Head of caudate nucleus (tissue), 42 donors: ENCODE data around the gene EIF4E2.
"Not testable (repeated sequence)": the region's sequence is repeated elsewhere in the genome, so short reads cannot be mapped to it uniquely, and the experiment has no call there.

ENCODE experiments used
- DNase-seq, 42 donors: peaks; one replicate each; pipeline versions ENCODE4 v3.0.0 to v3.0.0-alpha.2; 2020 to 2021; ENCODE audit warnings: mixed read lengths in 7 of 42
- intact Hi-C: fragments of 100-400 bp; cut with DNase I; formaldehyde crosslinking; loops from one replicate; pipeline ENCODE4 v1.15.0; 2022

The EIF4E2 gene

DNA sequence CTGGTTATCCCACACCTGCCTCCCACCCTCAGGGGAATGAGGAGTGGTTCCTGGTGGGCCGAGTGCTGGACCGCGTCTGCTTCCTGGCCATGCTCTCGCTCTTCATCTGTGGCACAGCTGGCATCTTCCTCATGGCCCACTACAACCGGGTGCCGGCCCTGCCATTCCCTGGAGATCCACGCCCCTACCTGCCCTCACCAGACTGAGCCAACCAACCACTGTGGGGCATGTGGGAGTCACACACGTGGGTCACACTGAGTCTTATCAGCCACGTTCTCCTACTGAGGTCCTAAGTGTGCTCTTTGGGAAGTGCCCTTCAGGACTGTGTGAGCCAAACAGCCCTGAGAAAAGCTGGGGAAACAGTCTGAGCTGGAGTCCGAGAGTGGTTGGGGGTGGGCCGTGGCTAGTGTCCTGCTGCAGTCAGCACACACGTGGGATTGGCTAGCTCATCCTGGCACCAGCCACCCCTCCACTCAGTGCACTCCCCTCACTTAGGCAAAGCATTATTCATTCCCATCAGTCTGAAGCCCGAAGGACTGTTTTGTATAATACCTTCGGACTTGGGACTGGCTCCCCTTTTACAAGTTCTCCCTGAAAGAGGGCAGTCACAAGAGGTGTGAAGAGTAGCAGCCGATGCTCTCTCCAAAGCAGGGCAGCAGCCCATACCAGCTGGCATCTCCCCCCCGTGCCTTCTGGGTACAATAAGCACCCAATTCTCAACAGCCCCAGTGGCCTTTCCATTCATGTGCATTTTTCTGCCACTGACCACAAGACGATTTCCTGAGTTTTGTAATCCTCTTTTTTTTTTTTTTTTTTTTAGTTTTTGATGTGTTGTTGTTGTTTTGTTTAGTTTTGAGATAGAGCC, 4.7 kb upstream of the EIF4E2 start:
- peak in 4 of 42 donors; percentile 27 to 52 (median 42) for DNase-seq
- intact Hi-C loops = no loop called here

- DNase-seq = no peak
- intact Hi-C loops = no loop called here
These were observed 2.5 kb upstream of the EIF4E2 start for GRCh38 chr2:232547991-232548390.

- intact Hi-C loops = no loop called here
- no peak for DNase-seq
These were observed 685 bp upstream of the EIF4E2 start for GRCh38 chr2:232549655-232550353.

DNA sequence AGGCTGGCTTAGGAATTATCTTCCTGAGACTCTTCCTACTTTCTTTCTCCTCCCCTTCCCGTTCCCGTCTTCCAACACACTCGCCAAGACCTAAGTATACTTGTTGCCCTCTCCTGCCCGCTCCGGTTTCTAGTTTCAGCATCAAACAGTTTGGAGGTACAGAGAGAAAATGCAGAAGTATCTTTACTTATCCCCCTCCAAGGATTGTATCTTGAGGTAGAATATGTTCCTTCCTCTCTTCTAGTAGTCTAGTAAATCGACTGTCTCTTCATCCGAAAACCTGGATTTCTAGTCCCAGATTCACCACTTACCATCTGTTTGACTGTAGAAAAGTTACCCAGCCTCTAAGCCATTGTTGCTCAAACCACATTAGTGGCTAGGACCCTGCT, 755 bp downstream of the EIF4E2 start:
- intact Hi-C loops = no loop called here

GRCh38 chr2:232551776-232552175, 1.3 kb downstream of the EIF4E2 start:
- DNase-seq = no peak
- intact Hi-C loops = no loop called here

More for the DNA sequence above, 755 bp downstream of the EIF4E2 start:
- DNase-seq = no peak

DNA sequence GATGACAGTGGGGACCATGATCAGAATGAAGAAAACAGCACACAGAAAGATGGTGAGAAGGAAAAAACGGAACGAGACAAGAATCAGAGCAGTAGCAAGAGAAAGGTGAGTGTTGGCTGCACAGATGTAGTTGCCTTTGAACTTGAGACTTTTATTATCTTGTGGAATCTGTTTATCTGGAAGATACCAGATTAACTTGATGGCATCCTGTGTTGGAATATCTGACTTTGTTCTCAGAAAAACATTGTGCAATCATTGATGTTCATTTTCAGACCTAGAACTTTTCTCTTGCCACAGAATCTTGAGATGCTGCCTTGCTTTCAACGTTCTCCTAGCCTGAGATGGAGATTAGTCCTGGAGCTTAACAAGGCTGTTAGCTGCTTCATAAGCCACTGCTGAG, 5.9 kb downstream of the EIF4E2 start:
- no peak for DNase-seq
- intact Hi-C loops = no loop called here

DNA sequence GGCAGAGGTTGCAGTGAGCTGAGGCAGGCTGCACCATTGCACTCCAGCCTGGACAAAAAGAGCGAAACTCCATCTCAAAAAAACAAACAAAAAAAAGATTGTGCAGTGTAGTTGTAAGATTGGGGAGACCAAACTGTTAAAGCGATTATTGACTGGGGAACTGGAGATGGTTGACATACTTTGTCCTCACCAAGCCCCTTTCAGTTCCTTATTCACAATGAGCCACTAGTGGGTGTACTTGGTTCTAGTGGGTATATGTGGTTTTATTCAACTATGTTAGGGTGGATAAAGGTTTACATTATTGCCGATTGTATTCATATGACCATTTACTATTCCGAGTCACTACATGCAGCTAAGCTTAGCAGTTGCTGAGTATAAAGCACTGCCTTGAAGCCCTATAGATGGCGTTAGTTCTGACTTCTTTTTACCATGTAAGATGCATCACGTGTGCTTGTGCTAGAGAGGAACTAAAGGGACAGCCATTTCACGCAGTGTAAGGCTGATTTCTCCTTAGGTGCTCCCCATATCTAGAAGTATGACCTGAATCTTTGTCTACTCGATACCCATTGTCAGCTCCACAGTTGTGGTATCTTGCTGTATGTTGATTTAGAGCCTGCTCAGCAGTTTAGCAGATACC, 12.1 kb downstream of the EIF4E2 start:
- intact Hi-C loops = no loop called here
- no peak for DNase-seq

- intact Hi-C loops = no loop called here
- DNase-seq = no peak
These were observed 13.1 kb downstream of the EIF4E2 start for GRCh38 chr2:232563580-232563979.

GRCh38 chr2:232567721-232568120, 17.2 kb downstream of the EIF4E2 start:
- intact Hi-C loops = no loop called here
- DNase-seq = no peak

- DNase-seq = no peak
- intact Hi-C loops = no loop called here
These were observed 17.7 kb downstream of the EIF4E2 start for GRCh38 chr2:232568161-232568560.

GRCh38 chr2:232569541-232569940, 19.1 kb downstream of the EIF4E2 start:
- intact Hi-C loops = no loop called here
- no peak for DNase-seq

GRCh38 chr2:232570481-232570880, 20.0 kb downstream of the EIF4E2 start:
- DNase-seq, intact Hi-C loops: not testable (repeated sequence)

- intact Hi-C loops = no loop called here
- DNase-seq = no peak
These were observed 20.6 kb downstream of the EIF4E2 start for GRCh38 chr2:232571026-232571474.

- DNase-seq = no peak
- intact Hi-C loops = no loop called here
These were observed 22.6 kb downstream of the EIF4E2 start for GRCh38 chr2:232573042-232573441.

DNA sequence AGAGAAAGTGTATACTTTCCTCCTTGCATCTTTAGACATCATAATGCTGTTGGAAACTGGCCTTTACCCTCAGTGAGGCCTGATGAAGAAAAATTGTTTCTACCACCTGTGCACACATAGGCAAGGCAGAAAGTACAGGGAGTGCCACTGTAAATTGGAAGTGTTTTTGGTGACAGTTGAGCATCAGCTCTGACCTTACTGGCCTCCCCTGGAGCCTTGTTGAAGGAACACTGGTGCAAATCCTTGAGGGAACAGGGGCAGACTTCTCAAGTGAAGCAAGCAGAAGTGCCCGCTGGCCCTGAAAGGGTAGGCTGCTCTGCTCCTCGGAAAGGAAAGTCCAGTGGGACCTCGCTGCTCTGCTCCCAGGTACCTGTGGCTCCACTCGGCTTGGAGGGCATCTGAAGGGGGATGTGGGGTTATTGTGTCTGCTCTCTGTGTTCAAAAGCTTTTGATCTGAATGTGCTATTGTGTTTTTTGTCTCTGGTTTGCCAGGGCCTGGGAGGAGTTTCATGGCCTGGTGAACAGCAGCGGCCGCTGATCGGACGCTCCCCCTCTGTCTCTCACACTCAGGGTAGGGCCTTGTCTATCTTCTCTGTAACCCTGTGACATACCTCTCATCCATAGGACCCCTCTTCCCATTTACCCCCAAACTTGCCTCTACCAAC, 23.4 kb downstream of the EIF4E2 start:
- DNase-seq = peak in 7 of 42 donors; percentile 17 to 42 (median 34)
- intact Hi-C loops = no loop called here

DNA sequence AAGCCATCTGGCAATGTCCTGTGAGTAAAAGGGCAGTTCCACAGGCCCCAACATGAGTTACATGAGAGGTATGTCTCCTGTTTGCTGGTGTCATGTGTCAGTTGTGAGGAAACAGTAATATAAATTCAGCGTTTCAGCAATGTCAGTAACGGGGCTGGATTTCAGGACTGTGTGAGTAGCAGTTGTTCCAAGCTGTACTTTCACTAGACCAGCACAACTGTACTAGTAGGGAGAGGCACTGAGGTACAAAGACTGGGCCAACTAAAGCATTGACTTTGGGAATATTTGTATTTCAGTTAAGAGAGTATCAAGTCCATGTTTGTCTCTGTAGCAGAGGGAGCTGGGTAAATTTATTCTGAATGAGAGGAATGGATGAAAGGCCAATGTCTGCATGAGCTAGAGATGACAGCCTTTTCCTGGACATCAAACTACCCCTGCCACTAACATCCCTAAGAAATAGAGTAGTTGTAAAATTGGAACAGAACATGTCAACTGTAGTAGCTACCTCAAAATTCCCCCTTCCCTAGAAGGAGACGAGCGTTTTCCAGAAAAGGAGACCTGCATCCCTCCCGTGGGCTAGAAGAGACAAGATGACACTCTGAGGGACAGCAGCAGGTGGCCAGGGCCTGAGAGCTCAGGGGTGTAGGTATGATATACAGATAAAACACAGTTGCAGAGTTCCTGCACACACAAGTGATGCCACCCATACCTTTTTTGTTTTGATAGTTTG, 24.4 kb downstream of the EIF4E2 start:
- no peak for DNase-seq

GRCh38 chr2:232575404-232575746, 24.9 kb downstream of the EIF4E2 start:
- no peak for DNase-seq
- intact Hi-C loops = no loop called here

More for the DNA sequence above, 24.4 kb downstream of the EIF4E2 start:
- intact Hi-C loops = no loop called here

DNA sequence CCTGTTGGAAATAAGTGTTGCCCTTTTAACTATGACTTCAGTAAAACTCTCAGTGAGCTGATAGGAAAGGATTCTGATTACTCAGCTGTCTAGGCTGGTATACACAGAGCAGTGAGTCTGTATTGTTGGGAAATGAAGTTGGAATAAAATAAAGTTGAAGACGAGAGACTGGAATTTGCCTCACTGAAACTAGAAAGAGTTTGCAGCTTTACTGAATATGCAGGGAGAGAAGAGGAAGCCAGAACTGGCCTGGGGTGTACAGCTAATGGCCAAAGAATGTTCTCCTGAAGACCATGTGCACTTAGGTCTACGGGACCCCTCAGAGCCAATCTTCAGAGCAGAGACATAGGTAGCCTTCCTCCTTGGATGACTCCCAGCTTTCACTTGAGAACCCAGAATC, 26.5 kb downstream of the EIF4E2 start:
- DNase-seq = no peak
- intact Hi-C loops = no loop called here

DNA sequence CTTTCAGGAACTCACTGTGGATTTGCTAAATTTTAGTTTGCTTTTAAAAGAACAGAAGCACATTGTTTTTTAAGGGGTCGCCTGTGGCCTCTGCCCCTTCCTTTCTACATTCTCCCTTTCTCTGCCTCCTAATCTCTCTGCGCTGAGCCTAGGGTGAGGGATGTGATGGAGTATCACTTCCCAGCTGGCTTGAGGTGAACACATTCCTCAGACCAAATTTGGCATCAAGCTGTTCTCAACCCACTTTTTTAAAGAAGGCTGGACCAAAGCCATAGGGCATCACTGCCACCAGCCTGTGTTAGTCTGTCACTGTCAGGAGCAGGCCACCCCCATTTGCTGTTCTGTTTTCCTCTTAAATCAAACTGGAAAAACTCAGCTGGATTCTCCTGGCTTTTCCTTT, 27.4 kb downstream of the EIF4E2 start:
- intact Hi-C loops = no loop called here
- DNase-seq = no peak
